Cardiac muscle cell (in vitro differentiated cells and primary cell): ENCODE data around the gene PSMB4. TPM values are rescaled to one million over a fixed set of nuclear protein-coding genes. Genes with fewer than 3 reads are reported as not detected.

Experiments
- DNase-seq, 2 donors: peaks; one replicate each; pipeline versions ENCODE4 v3.0.0 to v3.0.0-alpha.2; 2010 to 2017; ENCODE audit warnings: low read depth in 1 of 2, low spot score in 1 of 2
- H3K27ac ChIP-seq: fragments of 200-600 bp; sonication (generic); 2 replicates; pipeline ENCODE4 v1.5.1; 2016
- H3K27me3 ChIP-seq: fragments of 200-600 bp; sonication (generic); 2 replicates; pipeline ENCODE4 v1.6.0; 2016; ENCODE audit warnings: control low read depth
- H3K36me3 ChIP-seq: fragments of 200-600 bp; sonication (generic); 2 replicates; pipeline ENCODE4 v1.5.1; 2016; ENCODE audit warnings: control low read depth
- H3K4me1 ChIP-seq: fragments of 200-600 bp; sonication (generic); 2 replicates; pipeline ENCODE4 v1.8.1; 2017; ENCODE audit warnings: low read depth, mild to moderate bottlenecking, mixed run types
- H3K4me3 ChIP-seq: fragments of 200-600 bp; sonication (generic); 2 replicates; pipeline ENCODE4 v1.5.1; 2016; ENCODE audit warnings: mild to moderate bottlenecking
- H3K9me3 ChIP-seq: fragments of 200-600 bp; sonication (generic); 2 replicates; pipeline ENCODE4 v1.5.1; 2017; ENCODE audit warnings: low read depth, mild to moderate bottlenecking, control low read depth
- CTCF ChIP-seq: IDR thresholded peaks from 2 replicates; pipeline ENCODE4 v1.5.1; 2012; ENCODE audit warnings: low read depth, mild to moderate bottlenecking, low read length
- polyA plus RNA-seq: library from polyadenylated mRNA; unstranded; fragments of >200 nt; fragmentation: Nextera tagmentation; extraction: Ambion mirVana; gene quantifications from 2 replicates; pipeline ENCODE4 v1.2.1, GENCODE V29; 2016
- total RNA-seq: library from RNA; depleted of rRNA; stranded (reverse); fragments of >200 nt; gene quantifications from 2 replicates; pipeline ENCODE4 v1.2.3, GENCODE V29; 2016

The PSMB4 gene
- total and polyA plus RNA-seq, 2 experiments from 2014 or later: 104 to 220 TPM

GRCh38 chr1:151401125-151401788 lies 1.9 kb downstream of the PSMB4 start:
- Histone ChIP-seq H3K4me3 (no peak overlapping the region), H3K36me3 (peaks cover 50% of the 10 kb centered on the region), H3K27ac (peak overlapping the region; percentile 83), H3K9me3 (no peaks in the 10 kb centered on the region), H3K4me1 (peaks cover 9% of the 10 kb centered on the region), H3K27me3 (no peaks in the 10 kb centered on the region)
- no peak for DNase-seq
- no peak for TF ChIP-seq CTCF

GRCh38 chr1:151401860-151402259 lies 2.5 kb downstream of the PSMB4 start:
- Histone ChIP-seq H3K4me1 (peaks cover 9% of the 10 kb centered on the region), H3K4me3 (no peak overlapping the region), H3K27me3 (no peaks in the 10 kb centered on the region), H3K27ac (peak overlapping the region; percentile 21), H3K36me3 (peaks cover 56% of the 10 kb centered on the region), H3K9me3 (no peaks in the 10 kb centered on the region)
- DNase-seq: no peak
- no peak for TF ChIP-seq CTCF

GRCh38 chr1:151402764-151403163 lies 3.4 kb downstream of the PSMB4 start:
- Histone ChIP-seq H3K36me3 (peaks cover 64% of the 10 kb centered on the region), H3K4me1 (peaks cover 9% of the 10 kb centered on the region), H3K27me3 (no peaks in the 10 kb centered on the region), H3K4me3 (no peak overlapping the region), H3K9me3 (no peaks in the 10 kb centered on the region), H3K27ac (peak overlapping the region; percentile 48)
- no peak for DNase-seq
- no peak for TF ChIP-seq CTCF

- Histone ChIP-seq H3K27ac (peak overlapping the region; percentile 0), H3K4me1 (peaks cover 9% of the 10 kb centered on the region), H3K36me3 (peaks cover 71% of the 10 kb centered on the region), H3K27me3 (no peaks in the 10 kb centered on the region), H3K4me3 (no peak overlapping the region), H3K9me3 (no peaks in the 10 kb centered on the region)
- no peak for DNase-seq
- no peak for TF ChIP-seq CTCF
These were observed 4.2 kb downstream of the PSMB4 start for GRCh38 chr1:151403612-151404011.

GRCh38 chr1:151405187-151405951 lies 6.0 kb downstream of the PSMB4 start:
- no peak overlapping the region for H3K4me3 ChIP-seq
- H3K9me3 ChIP-seq: no peaks in the 10 kb centered on the region
- TF ChIP-seq CTCF: no peak
- DNase-seq: no peak
- H3K4me1 ChIP-seq: peaks cover 5% of the 10 kb centered on the region
- H3K36me3 ChIP-seq: peaks cover 88% of the 10 kb centered on the region
- no peaks in the 10 kb centered on the region for H3K27me3 ChIP-seq
- H3K27ac ChIP-seq: peak overlapping the region; percentile 30
